PC-9 (cell line): ENCODE measurements around the gene EMX2. TPM values are rescaled to one million over a fixed set of nuclear protein-coding genes. Genes with fewer than 3 reads are reported as not detected.

Source experiments
- BruUV-seq: library from RNA; stranded (reverse); fragments of 400-500 nt; replicated peaks from 2 replicates; lab custom pipeline; 2021; lab: Mats Ljungman, UMichigan
- CTCF ChIA-PET: fragments of 300-600 bp; sonication (Branson Sonifier 250); formaldehyde crosslinking; loops from one replicate; lab custom pipeline; 2022; ENCODE audit warnings: antibody characterized with exemption; lab: Charles Lee
- POLR2A ChIA-PET: fragments of 300-600 bp; sonication (Branson Sonifier 250); formaldehyde crosslinking; loops from one replicate; lab custom pipeline; 2022; ENCODE audit warnings: antibody characterized with exemption; ENCODE audit not compliant: unreplicated experiment; lab: Charles Lee
- DNase-seq, 2 experiments: peaks; one replicate each; pipeline versions ENCODE4 v3.0.0 to v3.0.0-alpha.2; 2015 to 2022; ENCODE audit warnings: mixed read lengths in 1 of 2
- H2AFZ ChIP-seq: fragments of 200-600 bp; sonication (generic); 2 replicates; pipeline ENCODE4 v1.8.1; 2017; ENCODE audit warnings: antibody characterized with exemption
- H3F3A ChIP-seq: fragments of 200-600 bp; sonication (generic); 2 replicates; pipeline ENCODE4 v1.8.1; 2017; ENCODE audit warnings: antibody characterized with exemption, mild to moderate bottlenecking, low read depth; ENCODE audit not compliant: insufficient read depth
- H3K27ac ChIP-seq: fragments of 200-600 bp; sonication (generic); 2 replicates; pipeline ENCODE4 v1.6.1; 2016; ENCODE audit warnings: mixed run types
- H3K27me3 ChIP-seq: fragments of 200-600 bp; sonication (generic); 2 replicates; pipeline ENCODE4 v1.6.1; 2016; ENCODE audit warnings: low read depth, mixed run types; ENCODE audit not compliant: insufficient read depth
- H3K36me3 ChIP-seq: fragments of 200-600 bp; sonication (generic); 2 replicates; pipeline ENCODE4 v1.6.1; 2016; ENCODE audit warnings: low read depth, mixed run types
- H3K4me1 ChIP-seq: fragments of 200-600 bp; sonication (generic); replicated peaks from 2 replicates; pipeline ENCODE4 v1.6.1; 2016; ENCODE audit warnings: mixed run types; ENCODE audit not compliant: insufficient read depth
- H3K4me2 ChIP-seq: fragments of 200-600 bp; sonication (generic); 2 replicates; pipeline ENCODE4 v1.6.1; 2017; ENCODE audit warnings: mixed run types
- H3K4me3 ChIP-seq: fragments of 200-600 bp; sonication (generic); 2 replicates; pipeline ENCODE4 v1.6.1; 2016; ENCODE audit warnings: mixed run types
- H3K79me2 ChIP-seq: fragments of 200-600 bp; sonication (generic); 2 replicates; pipeline ENCODE4 v1.6.1; 2017; ENCODE audit warnings: low read depth, mixed run types
- H3K9me2 ChIP-seq: fragments of 200-600 bp; sonication (generic); 2 replicates; pipeline ENCODE4 v1.8.1; 2017; ENCODE audit warnings: mild to moderate bottlenecking; ENCODE audit not compliant: insufficient read depth
- H3K9me3 ChIP-seq: fragments of 200-600 bp; sonication (generic); 2 replicates; pipeline ENCODE4 v1.8.1; 2016; ENCODE audit warnings: low read depth; ENCODE audit not compliant: insufficient read depth
- H4K20me1 ChIP-seq: fragments of 200-600 bp; sonication (generic); 2 replicates; pipeline ENCODE4 v1.8.1; 2017; ENCODE audit not compliant: insufficient read depth
- CTCF ChIP-seq: fragments of 200-600 bp; sonication (generic); conservative IDR thresholded peaks from 2 replicates; pipeline ENCODE4 v1.6.1; 2017; ENCODE audit warnings: mixed run types, antibody characterized with exemption, mild to moderate bottlenecking, moderate library complexity
- EZH2 ChIP-seq: fragments of 200-600 bp; sonication (generic); IDR thresholded peaks from 2 replicates; pipeline ENCODE4 v1.8.0; 2017; ENCODE audit warnings: antibody characterized with exemption, low read depth
- intact Hi-C: fragments of 100-400 bp; cut with micrococcal nuclease; formaldehyde crosslinking; loops from one replicate; pipeline ENCODE4 v1.10.0; 2022; ENCODE audit not compliant: unreplicated experiment
- total RNA-seq: library from RNA; stranded (reverse); gene quantifications from 2 replicates; pipeline ENCODE4 v1.2.3, GENCODE V29; 2021

The EMX2 gene
- total RNA-seq, 1 experiment from 2014 or later = not detected

- Histone ChIP-seq H4K20me1 (no peaks in the 10 kb centered on the region), H3K79me2 (no peaks in the 10 kb centered on the region), H3K27me3 (peaks cover 40% of the 10 kb centered on the region), H3K4me2 (no peak overlapping the region), H3K36me3 (no peaks in the 10 kb centered on the region), H3K4me3 (no peak overlapping the region), H3K9me3 (no peaks in the 10 kb centered on the region), H3F3A (no peaks in the 10 kb centered on the region), H3K27ac (no peak overlapping the region), H3K9me2 (no peaks in the 10 kb centered on the region), H2AFZ (no peak overlapping the region), H3K4me1 (no peaks in the 10 kb centered on the region)
- no TSS peak for BruUV-seq
- CTCF ChIA-PET = no interaction called here
- DNase-seq = no peak
- POLR2A ChIA-PET = no interaction called here
- no peak for TF ChIP-seq CTCF
- no peak for TF ChIP-seq EZH2
- intact Hi-C loops = no loop called here
Measured at GRCh38 chr10:117511601-117512390, 30.8 kb upstream of the EMX2 start.

- ChIA-PET CTCF (no interaction called here), POLR2A (no interaction called here)
- Histone ChIP-seq H3F3A (no peaks in the 10 kb centered on the region), H2AFZ (no peak overlapping the region), H3K4me1 (no peaks in the 10 kb centered on the region), H3K27ac (no peak overlapping the region), H3K4me3 (no peak overlapping the region), H3K27me3 (peaks cover 23% of the 10 kb centered on the region; the same call in 1 of the 2 replicates), H4K20me1 (no peaks in the 10 kb centered on the region), H3K9me3 (no peaks in the 10 kb centered on the region), H3K4me2 (no peak overlapping the region), H3K79me2 (no peaks in the 10 kb centered on the region), H3K9me2 (no peaks in the 10 kb centered on the region), H3K36me3 (no peaks in the 10 kb centered on the region)
- intact Hi-C loops = no loop called here
- no peak for DNase-seq
- BruUV-seq = no TSS peak
- TF ChIP-seq EZH2 = no peak
- no peak for TF ChIP-seq CTCF
Measured at GRCh38 chr10:117514971-117515370, 27.6 kb upstream of the EMX2 start.

- Histone ChIP-seq H3K9me3 (no peaks in the 10 kb centered on the region), H3K4me1 (no peaks in the 10 kb centered on the region), H3K4me3 (no peak overlapping the region), H3K36me3 (no peaks in the 10 kb centered on the region), H3K27ac (no peak overlapping the region), H3K9me2 (no peaks in the 10 kb centered on the region), H3K4me2 (no peak overlapping the region), H4K20me1 (no peaks in the 10 kb centered on the region), H3K79me2 (no peaks in the 10 kb centered on the region), H2AFZ (no peak overlapping the region), H3F3A (no peaks in the 10 kb centered on the region), H3K27me3 (peaks cover 27% of the 10 kb centered on the region; the same call in 1 of the 2 replicates)
- ChIA-PET POLR2A (no interaction called here), CTCF (no interaction called here)
- DNase-seq = no peak
- TF ChIP-seq EZH2 (no peak), CTCF (no peak)
- intact Hi-C loops = no loop called here
- BruUV-seq = no TSS peak
Measured at GRCh38 chr10:117516681-117517080, 25.9 kb upstream of the EMX2 start.
